PC-3 (cell line): Measurements from ENCODE around the gene CNDP1. TPM values are rescaled to one million over a fixed set of nuclear protein-coding genes. Genes with fewer than 3 reads are reported as not detected.

Experiments used
- ATAC-seq: fragments of 200-7000 bp; cut with Tn5 transposase; 2 replicates; pipeline ENCODE4 v1.9.1; 2020; ENCODE audit warnings: mild to moderate bottlenecking, moderate library complexity
- BruUV-seq: library from RNA; stranded (reverse); fragments of 400-500 nt; replicated peaks from 2 replicates; lab custom pipeline; 2021; lab: Mats Ljungman, UMichigan
- CTCF ChIA-PET: fragments of 300-600 bp; sonication (Branson Sonifier 250); formaldehyde crosslinking; loops from one replicate; lab custom pipeline; 2022; ENCODE audit warnings: antibody characterized with exemption; lab: Charles Lee
- POLR2A ChIA-PET: fragments of 300-600 bp; sonication (Branson Sonifier 250); formaldehyde crosslinking; loops from one replicate; lab custom pipeline; 2022; ENCODE audit warnings: antibody characterized with exemption; ENCODE audit not compliant: unreplicated experiment; lab: Charles Lee
- DNase-seq: peaks from one replicate; pipeline ENCODE4 v3.0.0-alpha.2; 2015
- H2AFZ ChIP-seq: fragments of 300-600 bp; sonication (generic); 2 replicates; pipeline ENCODE4 v1.6.0; 2016; ENCODE audit warnings: antibody characterized with exemption, low read length
- H3F3A ChIP-seq: fragments of 300-600 bp; sonication (generic); one replicate; pipeline ENCODE4 v1.6.0; 2017; ENCODE audit warnings: antibody characterized with exemption, low read length, control low read depth, mild to moderate bottlenecking; ENCODE audit not compliant: unreplicated experiment
- H3K27ac ChIP-seq: fragments of 300-600 bp; sonication (generic); 2 replicates; pipeline ENCODE4 v1.5.1; 2016; ENCODE audit warnings: mild to moderate bottlenecking, low read length
- H3K27me3 ChIP-seq: fragments of 300-600 bp; sonication (generic); 2 replicates; pipeline ENCODE4 v1.6.1; 2016; ENCODE audit warnings: low read length, mixed read lengths
- H3K36me3 ChIP-seq: fragments of 300-600 bp; sonication (generic); 2 replicates; pipeline ENCODE4 v1.6.1; 2016; ENCODE audit warnings: low read depth, mixed run types, low read length, mixed read lengths
- H3K4me1 ChIP-seq: fragments of 300-600 bp; sonication (generic); 2 replicates; pipeline ENCODE4 v1.5.1; 2016; ENCODE audit warnings: low read length; ENCODE audit not compliant: insufficient read depth
- H3K4me2 ChIP-seq: fragments of 300-600 bp; sonication (generic); 2 replicates; pipeline ENCODE4 v1.6.0; 2016; ENCODE audit warnings: low read length
- H3K4me3 ChIP-seq: fragments of 300-600 bp; sonication (generic); 2 replicates; pipeline ENCODE4 v1.5.1; 2016; ENCODE audit warnings: mild to moderate bottlenecking, low read length, mixed read lengths
- H3K79me2 ChIP-seq: fragments of 300-600 bp; sonication (generic); 2 replicates; pipeline ENCODE4 v1.6.1; 2017; ENCODE audit warnings: low read length, mixed read lengths
- H3K9ac ChIP-seq: fragments of 300-600 bp; sonication (generic); 2 replicates; pipeline ENCODE4 v1.6.0; 2016; ENCODE audit warnings: mild to moderate bottlenecking, low read length
- H3K9me2 ChIP-seq: fragments of 300-600 bp; sonication (generic); replicated peaks from 2 replicates; pipeline ENCODE4 v1.6.1; 2016; ENCODE audit warnings: mixed run types, low read length, mixed read lengths
- H3K9me3 ChIP-seq: fragments of 300-600 bp; sonication (generic); 2 replicates; pipeline ENCODE4 v1.6.1; 2016; ENCODE audit warnings: low read length, mixed read lengths
- H4K20me1 ChIP-seq: fragments of 300-600 bp; sonication (generic); 2 replicates; pipeline ENCODE4 v1.6.1; 2016; ENCODE audit warnings: low read length, mixed read lengths
- EZH2 ChIP-seq: fragments of 300-600 bp; sonication (generic); IDR thresholded peaks from one replicate; pipeline ENCODE4 v1.6.1; 2017; ENCODE audit warnings: antibody characterized with exemption, mild to moderate bottlenecking, low read length; ENCODE audit not compliant: unreplicated experiment
- EZH2phosphoT487 ChIP-seq: fragments of 300-600 bp; sonication (generic); IDR thresholded peaks from 2 replicates; pipeline ENCODE4 v1.6.1; 2018; ENCODE audit warnings: mild to moderate bottlenecking, antibody characterized with exemption, low read length, borderline replicate concordance
- intact Hi-C: fragments of 100-400 bp; cut with micrococcal nuclease; formaldehyde crosslinking; loops from 2 replicates; pipeline ENCODE4 v1.9.0; 2023
- total RNA-seq: library from RNA; depleted of rRNA; stranded (reverse); fragments of >200 nt; gene quantifications from 2 replicates; pipeline ENCODE4 v1.2.3, GENCODE V29; 2014
- TF ChIP-seq, protein P1 (sequence below): fragments of 300-600 bp; sonication (generic); conservative IDR thresholded peaks from 2 replicates; pipeline ENCODE4 v1.5.1; 2017; ENCODE audit warnings: antibody characterized with exemption, low read depth, mild to moderate bottlenecking, low read length

The CNDP1 gene
- total RNA-seq, 1 experiment from 2014 or later: not detected

DNA sequence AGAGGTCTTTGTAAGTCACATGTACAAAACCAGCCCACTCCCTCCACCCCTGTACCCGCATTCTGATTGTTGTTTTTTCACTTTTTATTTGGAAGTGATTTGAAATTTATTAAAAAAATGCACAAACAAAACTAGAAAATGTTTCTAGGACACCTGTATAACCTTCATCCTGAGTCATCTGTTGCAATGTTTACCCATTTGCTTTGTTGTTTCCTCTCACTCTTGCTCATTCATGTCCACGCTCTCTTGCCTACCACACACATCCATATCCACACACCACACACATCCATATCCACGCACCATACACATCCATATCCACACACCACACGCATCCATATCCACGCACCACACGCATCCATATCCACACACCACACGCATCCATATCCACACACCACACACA lies 82.2 kb downstream of the CNDP1 start:
- H3F3A ChIP-seq: no peaks in the 10 kb centered on the region
- no peaks in the 10 kb centered on the region for H3K36me3 ChIP-seq
- H2AFZ ChIP-seq: no peak overlapping the region
- ATAC-seq: peak; percentile 89
- intact Hi-C loops: no loop called here
- peak overlapping the region; percentile 64 for H3K4me2 ChIP-seq
- no TSS peak for BruUV-seq
- TF ChIP-seq EZH2phosphoT487 (no peak), EZH2 (no peak)
- TF ChIP-seq, protein P1, sequence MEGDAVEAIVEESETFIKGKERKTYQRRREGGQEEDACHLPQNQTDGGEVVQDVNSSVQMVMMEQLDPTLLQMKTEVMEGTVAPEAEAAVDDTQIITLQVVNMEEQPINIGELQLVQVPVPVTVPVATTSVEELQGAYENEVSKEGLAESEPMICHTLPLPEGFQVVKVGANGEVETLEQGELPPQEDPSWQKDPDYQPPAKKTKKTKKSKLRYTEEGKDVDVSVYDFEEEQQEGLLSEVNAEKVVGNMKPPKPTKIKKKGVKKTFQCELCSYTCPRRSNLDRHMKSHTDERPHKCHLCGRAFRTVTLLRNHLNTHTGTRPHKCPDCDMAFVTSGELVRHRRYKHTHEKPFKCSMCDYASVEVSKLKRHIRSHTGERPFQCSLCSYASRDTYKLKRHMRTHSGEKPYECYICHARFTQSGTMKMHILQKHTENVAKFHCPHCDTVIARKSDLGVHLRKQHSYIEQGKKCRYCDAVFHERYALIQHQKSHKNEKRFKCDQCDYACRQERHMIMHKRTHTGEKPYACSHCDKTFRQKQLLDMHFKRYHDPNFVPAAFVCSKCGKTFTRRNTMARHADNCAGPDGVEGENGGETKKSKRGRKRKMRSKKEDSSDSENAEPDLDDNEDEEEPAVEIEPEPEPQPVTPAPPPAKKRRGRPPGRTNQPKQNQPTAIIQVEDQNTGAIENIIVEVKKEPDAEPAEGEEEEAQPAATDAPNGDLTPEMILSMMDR: no peak
- H3K27me3 ChIP-seq: no peaks in the 10 kb centered on the region
- peak overlapping the region; percentile 42; the same call in 1 of the 2 replicates for H3K4me3 ChIP-seq
- H3K79me2 ChIP-seq: peaks cover 61% of the 10 kb centered on the region
- H3K9ac ChIP-seq: no peak overlapping the region
- H4K20me1 ChIP-seq: peaks cover 7% of the 10 kb centered on the region; the same call in 1 of the 2 replicates
- peaks cover 26% of the 10 kb centered on the region for H3K4me1 ChIP-seq
- CTCF ChIA-PET: no interaction called here
- peak; percentile 60 for DNase-seq
- H3K9me2 ChIP-seq: no peaks in the 10 kb centered on the region
- POLR2A ChIA-PET: no interaction called here
- peak overlapping the region; percentile 42 for H3K27ac ChIP-seq
- no peaks in the 10 kb centered on the region for H3K9me3 ChIP-seq

DNA sequence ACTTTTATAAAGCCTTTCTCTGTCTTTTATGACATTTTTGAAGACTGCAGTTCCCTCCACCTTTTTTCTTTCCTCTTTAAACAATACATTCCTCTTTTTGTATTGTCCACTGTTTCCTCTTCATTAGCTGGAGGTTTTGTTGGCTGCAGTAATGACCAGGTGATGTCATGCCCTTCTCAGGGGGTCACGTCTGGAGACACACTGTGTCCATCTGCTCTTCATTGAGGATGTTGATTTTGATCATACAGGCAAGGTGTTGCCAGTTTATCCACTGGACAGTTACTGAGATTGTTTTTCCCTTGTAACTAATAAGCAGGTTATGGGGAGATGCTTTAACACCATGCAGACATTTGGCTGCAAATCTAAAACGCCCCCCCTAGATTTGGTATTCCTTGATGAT lies 83.2 kb downstream of the CNDP1 start:
- H3K4me1 ChIP-seq: peaks cover 26% of the 10 kb centered on the region
- H3K79me2 ChIP-seq: peaks cover 54% of the 10 kb centered on the region
- no peak overlapping the region for H2AFZ ChIP-seq
- TF ChIP-seq, protein P1: no peak
- TF ChIP-seq EZH2phosphoT487: no peak
- no peak for TF ChIP-seq EZH2
- no peaks in the 10 kb centered on the region for H3K9me2 ChIP-seq
- ChIA-PET POLR2A (no interaction called here), CTCF (no interaction called here)
- no peak overlapping the region for H3K4me2 ChIP-seq
- H3K9ac ChIP-seq: no peak overlapping the region
- ATAC-seq (no peak), DNase-seq (no peak)
- intact Hi-C loops: no loop called here
- BruUV-seq: no TSS peak
- H3F3A ChIP-seq: no peaks in the 10 kb centered on the region
- no peak overlapping the region for H3K4me3 ChIP-seq
- no peaks in the 10 kb centered on the region for H3K27me3 ChIP-seq
- no peak overlapping the region for H3K27ac ChIP-seq
- H4K20me1 ChIP-seq: peaks cover 7% of the 10 kb centered on the region; the same call in 1 of the 2 replicates
- no peaks in the 10 kb centered on the region for H3K9me3 ChIP-seq
- H3K36me3 ChIP-seq: no peaks in the 10 kb centered on the region

DNA sequence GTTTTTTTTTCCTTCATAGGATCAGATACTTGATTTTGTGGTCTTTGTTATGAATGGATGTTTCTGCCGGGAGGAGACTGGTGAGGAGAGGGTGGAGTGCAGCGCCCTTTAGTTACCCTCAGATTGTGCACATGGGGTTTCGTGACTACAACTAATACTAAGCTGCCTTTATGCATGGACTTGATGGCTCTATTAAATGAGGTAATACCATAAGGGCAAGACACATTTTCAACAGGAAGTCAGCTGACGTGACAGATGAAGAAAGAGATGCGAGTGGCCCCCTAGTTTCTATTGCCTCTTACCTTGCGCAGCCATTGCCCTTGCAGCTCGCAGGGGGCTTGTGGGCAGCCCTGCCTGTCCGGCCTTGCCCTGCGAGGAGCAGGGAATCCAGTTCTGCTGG lies 87.8 kb downstream of the CNDP1 start:
- H3K4me3 ChIP-seq: no peak overlapping the region
- no peak overlapping the region for H3K9ac ChIP-seq
- no peaks in the 10 kb centered on the region for H3K27me3 ChIP-seq
- intact Hi-C loops: loop anchor here (10.0 kb wide), 1 partner anchor 1723 kb away; no protein-coding TSS in a partner anchor
- H3K4me2 ChIP-seq: no peak overlapping the region
- DNase-seq (no peak), ATAC-seq (no peak)
- H3K4me1 ChIP-seq: no peaks in the 10 kb centered on the region
- BruUV-seq: no TSS peak
- ChIA-PET POLR2A (no interaction called here), CTCF (no interaction called here)
- H3K36me3 ChIP-seq: no peaks in the 10 kb centered on the region
- peaks cover under 1% of the 10 kb centered on the region; the same call in 1 of the 2 replicates for H4K20me1 ChIP-seq
- H3K27ac ChIP-seq: no peak overlapping the region
- H2AFZ ChIP-seq: no peak overlapping the region
- no peaks in the 10 kb centered on the region for H3K9me2 ChIP-seq
- peaks cover 26% of the 10 kb centered on the region for H3K79me2 ChIP-seq
- no peaks in the 10 kb centered on the region for H3F3A ChIP-seq
- TF ChIP-seq EZH2phosphoT487: no peak
- TF ChIP-seq EZH2: no peak
- TF ChIP-seq, protein P1: no peak
- no peaks in the 10 kb centered on the region for H3K9me3 ChIP-seq
